ENCODE results near the gene KCTD2. TPM values are rescaled to one million over a fixed set of nuclear protein-coding genes. Genes with fewer than 3 reads are reported as not detected.
"Not testable (repeated sequence)": the region's sequence is repeated elsewhere in the genome, so short reads cannot be mapped to it uniquely, and the experiment has no call there.

The KCTD2 gene
- total RNA-seq, 1 donor, result 20.2 TPM

DNA sequence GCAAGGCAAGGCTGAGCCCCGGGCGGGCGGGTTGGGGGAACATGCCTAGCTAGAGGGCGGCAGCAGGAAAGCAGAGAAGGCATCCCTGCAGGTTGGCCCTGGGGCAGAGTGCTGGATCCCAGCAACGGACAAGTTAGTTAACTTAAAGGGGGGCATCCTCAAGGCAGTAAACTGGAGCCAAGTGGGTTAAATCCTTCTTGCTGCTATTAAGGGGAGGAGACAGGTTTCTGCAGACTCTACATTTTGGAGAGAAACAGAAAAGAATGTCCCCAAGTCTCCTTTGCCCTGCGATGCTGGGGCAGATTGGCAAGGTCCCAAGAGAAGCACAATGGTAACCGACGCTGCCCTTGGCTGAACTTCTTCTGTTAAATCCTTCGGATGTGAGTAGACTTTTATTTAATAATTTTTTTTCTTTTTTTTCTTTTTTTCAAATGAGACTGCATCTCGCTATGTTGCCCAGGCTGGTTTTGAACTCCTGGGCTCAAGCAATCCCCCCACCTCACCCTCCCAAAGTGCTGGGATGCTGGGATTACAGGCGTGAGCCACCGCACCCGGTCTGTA is 14.2 kb upstream of the KCTD2 start:
- TF ChIP-seq, protein P1, sequence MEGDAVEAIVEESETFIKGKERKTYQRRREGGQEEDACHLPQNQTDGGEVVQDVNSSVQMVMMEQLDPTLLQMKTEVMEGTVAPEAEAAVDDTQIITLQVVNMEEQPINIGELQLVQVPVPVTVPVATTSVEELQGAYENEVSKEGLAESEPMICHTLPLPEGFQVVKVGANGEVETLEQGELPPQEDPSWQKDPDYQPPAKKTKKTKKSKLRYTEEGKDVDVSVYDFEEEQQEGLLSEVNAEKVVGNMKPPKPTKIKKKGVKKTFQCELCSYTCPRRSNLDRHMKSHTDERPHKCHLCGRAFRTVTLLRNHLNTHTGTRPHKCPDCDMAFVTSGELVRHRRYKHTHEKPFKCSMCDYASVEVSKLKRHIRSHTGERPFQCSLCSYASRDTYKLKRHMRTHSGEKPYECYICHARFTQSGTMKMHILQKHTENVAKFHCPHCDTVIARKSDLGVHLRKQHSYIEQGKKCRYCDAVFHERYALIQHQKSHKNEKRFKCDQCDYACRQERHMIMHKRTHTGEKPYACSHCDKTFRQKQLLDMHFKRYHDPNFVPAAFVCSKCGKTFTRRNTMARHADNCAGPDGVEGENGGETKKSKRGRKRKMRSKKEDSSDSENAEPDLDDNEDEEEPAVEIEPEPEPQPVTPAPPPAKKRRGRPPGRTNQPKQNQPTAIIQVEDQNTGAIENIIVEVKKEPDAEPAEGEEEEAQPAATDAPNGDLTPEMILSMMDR (IDR thresholded peaks at IDR 0.05; ENCODE audit: insufficient read depth, low read length), result no peak
- peak overlapping the region; percentile 84 for H3K4me3 ChIP-seq (ENCODE audit: low read depth, low read length)
- peak; percentile 29 for DNase-seq (ENCODE audit: low read depth)

DNA sequence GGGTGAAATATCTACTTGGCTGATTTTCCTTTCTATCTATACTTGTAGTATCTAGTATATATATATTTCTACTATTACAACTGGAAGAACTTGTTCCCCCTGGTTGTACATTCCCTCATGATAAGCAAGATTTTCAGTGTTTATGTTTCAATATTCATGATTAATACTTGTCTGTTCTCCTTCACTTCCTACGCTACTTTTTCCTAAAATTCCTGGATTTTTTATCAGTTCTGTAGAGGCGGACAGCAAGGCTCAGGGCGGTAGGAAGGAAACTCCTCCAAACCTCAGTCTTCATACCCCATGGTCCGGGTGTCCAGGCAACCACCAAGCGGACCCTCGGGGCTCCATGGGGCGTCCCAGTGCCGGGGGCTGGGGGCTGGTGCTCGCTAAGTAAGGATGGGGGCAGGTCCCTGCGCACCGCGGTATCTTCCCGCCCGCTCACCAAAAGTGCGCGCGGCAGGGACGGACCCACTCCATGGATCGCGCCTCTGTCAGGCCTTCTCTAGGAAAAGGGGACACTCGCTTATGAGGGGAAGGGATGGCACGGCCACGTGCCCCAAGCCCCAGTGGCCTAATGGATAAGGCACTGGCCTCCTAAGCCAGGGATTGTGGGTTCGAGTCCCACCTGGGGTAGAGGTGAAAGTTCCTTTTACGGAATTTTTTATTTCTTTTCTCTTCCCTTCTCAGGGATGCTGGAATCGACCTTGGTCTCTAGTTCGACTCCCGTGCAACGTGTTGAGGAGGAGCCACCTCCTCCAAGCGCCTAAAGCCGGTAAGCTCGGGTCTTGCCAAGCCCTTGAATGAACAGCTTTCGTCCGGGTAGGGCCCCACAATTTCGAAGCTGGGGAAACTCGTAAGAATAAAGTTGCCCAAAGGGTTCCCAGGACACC is 13.4 kb upstream of the KCTD2 start:
- TF ChIP-seq, protein P1 (IDR thresholded peaks at IDR 0.05; ENCODE audit: insufficient read depth, low read length), result no peak
- DNase-seq (ENCODE audit: low read depth), result peak; percentile 94
- peak overlapping the region; percentile 84 for H3K4me3 ChIP-seq (ENCODE audit: low read depth, low read length)

DNA sequence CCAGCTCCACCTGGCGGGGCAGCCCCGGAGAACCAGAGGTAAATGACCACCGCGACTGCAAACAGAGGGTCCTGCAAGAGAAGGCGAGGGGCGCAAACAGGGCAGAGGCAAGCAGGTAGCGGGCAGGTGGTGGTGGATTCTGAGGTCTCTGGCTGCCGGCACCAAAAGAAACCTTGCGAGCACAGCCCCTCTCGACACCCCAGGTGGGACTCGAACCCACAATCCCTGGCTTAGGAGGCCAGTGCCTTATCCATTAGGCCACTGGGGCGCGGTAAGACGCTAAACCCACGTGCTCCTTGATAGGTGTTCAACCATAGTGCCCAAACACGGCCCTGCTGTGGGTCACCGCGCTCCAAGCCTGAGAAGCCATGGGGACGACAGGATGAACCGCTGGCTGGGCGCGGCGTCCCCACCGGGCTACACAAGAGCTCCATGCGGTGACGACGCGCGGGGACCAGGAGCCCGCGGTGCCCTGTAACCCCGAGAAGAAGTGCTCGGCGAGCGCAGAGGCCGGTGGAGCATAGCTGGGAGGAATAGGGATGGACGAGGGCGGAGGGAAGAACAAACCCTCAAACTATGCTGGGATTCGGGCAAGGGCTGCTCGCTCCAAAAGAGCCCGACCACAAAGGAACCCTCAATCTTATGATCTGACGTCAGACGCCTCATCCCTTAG is 12.7 kb upstream of the KCTD2 start:
- TF ChIP-seq, protein P1 (IDR thresholded peaks at IDR 0.05; ENCODE audit: insufficient read depth, low read length), result peak; percentile 27
- peak; percentile 87 for DNase-seq (ENCODE audit: low read depth)

DNA sequence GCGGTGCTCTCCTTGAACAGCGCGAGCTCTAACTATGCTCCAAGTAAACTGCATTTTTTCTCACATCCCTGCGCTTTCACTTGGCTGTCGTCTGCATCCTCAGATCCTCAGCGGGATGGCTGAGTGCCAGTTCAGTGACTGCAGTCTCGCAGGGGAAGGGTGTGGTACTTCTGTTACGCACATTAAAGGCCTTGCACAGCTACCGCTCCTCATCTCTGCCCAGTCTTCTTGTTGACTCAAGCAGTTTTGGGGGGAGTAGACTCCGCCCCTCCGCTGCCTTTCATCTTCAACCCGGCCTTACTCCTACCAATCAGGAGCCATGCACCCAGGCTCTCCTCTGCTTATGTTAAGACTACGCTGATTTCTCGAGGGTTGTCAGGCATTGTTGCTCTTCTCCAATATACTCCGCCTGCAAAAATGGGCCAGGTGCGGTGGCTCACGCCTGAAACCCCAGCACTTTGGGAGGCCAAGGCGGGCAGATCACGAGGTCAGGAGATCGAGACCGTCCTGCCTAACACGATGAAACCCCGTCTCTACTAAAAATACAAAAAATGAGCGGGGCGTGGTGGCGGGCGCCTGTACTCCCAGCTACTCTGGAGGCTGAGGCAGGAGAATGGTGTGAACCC is 10.3 kb upstream of the KCTD2 start:
- H3K4me3 ChIP-seq (ENCODE audit: low read depth, low read length), result peak overlapping the region; percentile 17
- DNase-seq (ENCODE audit: low read depth), result peak; percentile 97
- TF ChIP-seq, protein P1 (IDR thresholded peaks at IDR 0.05; ENCODE audit: insufficient read depth, low read length), result no peak

More for the DNA sequence above, 12.7 kb upstream of the KCTD2 start:
- peak overlapping the region; percentile 84 for H3K4me3 ChIP-seq (ENCODE audit: low read depth, low read length)

DNA sequence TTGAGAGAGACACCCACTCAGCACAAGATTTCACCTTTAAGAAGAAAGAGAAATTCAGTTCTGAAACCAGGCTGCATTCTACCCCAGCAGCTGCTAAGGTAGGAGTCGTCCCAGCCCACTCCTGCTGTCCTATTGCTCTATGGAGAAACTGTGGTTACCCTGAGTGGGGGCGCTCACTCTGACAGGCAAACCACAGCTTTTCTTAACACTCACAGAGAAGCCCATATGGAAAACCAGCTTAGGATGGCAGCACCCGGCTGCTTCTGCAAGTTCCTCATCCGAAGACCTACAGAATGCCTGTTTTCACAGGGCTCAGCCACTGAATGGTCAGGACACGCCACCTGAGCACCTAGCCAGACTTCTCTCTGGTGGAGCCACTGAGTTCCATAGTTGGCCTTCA is 7.8 kb upstream of the KCTD2 start:
- H3K4me3 ChIP-seq (ENCODE audit: low read depth, low read length), result no peak overlapping the region
- no peak for DNase-seq (ENCODE audit: low read depth)
- TF ChIP-seq, protein P1 (IDR thresholded peaks at IDR 0.05; ENCODE audit: insufficient read depth, low read length), result no peak

DNA sequence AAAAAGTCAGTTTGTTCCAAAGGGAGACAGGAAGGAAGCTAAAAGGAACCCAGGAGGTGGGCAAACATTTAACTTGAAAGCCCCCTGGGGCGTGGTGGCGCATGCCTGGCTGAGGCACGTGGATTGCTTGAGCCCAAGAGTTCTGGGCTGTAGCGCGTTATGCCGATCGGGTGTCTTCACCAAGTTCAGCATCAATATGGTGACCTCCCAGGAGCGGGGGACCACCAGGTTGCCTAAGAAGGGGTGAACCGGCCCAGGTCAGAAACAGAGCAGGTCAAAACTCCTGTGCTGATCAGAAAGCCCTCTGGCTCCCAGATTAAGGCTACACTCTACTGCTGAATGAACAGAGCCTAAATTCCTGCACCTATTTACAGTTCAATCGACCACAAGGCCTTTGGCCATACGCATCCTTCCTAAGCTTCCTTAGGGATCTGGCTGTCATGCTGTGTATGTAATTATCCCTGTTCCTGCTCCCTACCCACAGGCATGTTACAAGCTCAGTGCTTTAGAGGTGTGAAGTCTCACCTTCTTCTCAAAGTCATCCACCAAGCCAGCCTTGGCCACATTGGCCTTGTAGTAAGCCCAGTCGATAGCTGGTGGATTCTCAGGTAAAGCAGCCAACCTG is 5.3 kb upstream of the KCTD2 start:
- TF ChIP-seq, protein P1 (IDR thresholded peaks at IDR 0.05; ENCODE audit: insufficient read depth, low read length), result no peak

DNA sequence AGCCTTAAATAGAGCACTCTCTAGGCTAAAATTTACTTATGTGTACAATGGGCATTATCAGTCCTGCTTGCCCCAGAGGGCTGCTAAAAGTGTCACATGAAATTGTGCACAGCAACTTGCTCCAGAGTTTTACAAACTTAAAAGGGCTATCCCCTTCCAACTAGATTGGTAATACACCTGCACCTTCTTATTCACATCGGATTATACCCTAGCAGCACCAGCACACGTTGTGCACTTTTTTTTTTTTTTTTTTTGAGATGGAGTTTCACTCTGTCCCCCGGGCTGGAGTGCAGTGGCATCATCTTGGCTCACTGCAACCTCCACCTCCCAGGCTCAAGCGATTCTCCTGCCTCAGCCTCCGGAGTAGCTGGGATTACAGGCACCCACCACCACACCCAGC is 3.2 kb upstream of the KCTD2 start:
- H3K4me3 ChIP-seq (ENCODE audit: low read depth, low read length); DNase-seq (ENCODE audit: low read depth): not testable (repeated sequence)

More for the DNA sequence above, 5.3 kb upstream of the KCTD2 start:
- no peak for DNase-seq (ENCODE audit: low read depth)
- no peak overlapping the region for H3K4me3 ChIP-seq (ENCODE audit: low read depth, low read length)
